Activated naive CD8-positive, alpha-beta T cell (primary cell): ENCODE measurements around the gene COLEC11.
"Not testable (repeated sequence)": the region's sequence is repeated elsewhere in the genome, so short reads cannot be mapped to it uniquely, and the experiment has no call there.

Source experiments
- H3K27ac Mint-ChIP-seq: one replicate; pipeline ENCODE4 v1.8.0; 2021; ENCODE audit warnings: mixed read lengths
- H3K27me3 Mint-ChIP-seq: one replicate; pipeline ENCODE4 v1.8.0; 2021; ENCODE audit warnings: mixed read lengths
- H3K36me3 Mint-ChIP-seq: one replicate; pipeline ENCODE4 v1.8.0; 2021; ENCODE audit warnings: mixed read lengths
- H3K4me1 Mint-ChIP-seq: one replicate; pipeline ENCODE4 v1.8.0; 2021; ENCODE audit warnings: low read depth, mixed read lengths
- H3K4me3 Mint-ChIP-seq: one replicate; pipeline ENCODE4 v1.8.0; 2021; ENCODE audit warnings: mild to moderate bottlenecking, mixed read lengths
- H3K9me3 Mint-ChIP-seq: one replicate; pipeline ENCODE4 v1.8.0; 2021; ENCODE audit warnings: low read depth, mixed read lengths

The COLEC11 gene

GRCh38 chr2:3576263-3576630, 18.7 kb upstream of the COLEC11 start:
- peaks cover 41% of the 10 kb centered on the region for H3K36me3 Mint-ChIP-seq
- H3K4me1 Mint-ChIP-seq, result peaks cover 51% of the 10 kb centered on the region
- H3K4me3 Mint-ChIP-seq, result peak overlapping the region; percentile 97
- H3K27me3 Mint-ChIP-seq, H3K9me3 Mint-ChIP-seq: not testable (repeated sequence)
- peak overlapping the region; percentile 97 for H3K27ac Mint-ChIP-seq

GRCh38 chr2:3578987-3579386, 15.9 kb upstream of the COLEC11 start:
- H3K4me1 Mint-ChIP-seq, result peaks cover 52% of the 10 kb centered on the region
- peak overlapping the region; percentile 77 for H3K27ac Mint-ChIP-seq
- H3K4me3 Mint-ChIP-seq, result peak overlapping the region; percentile 97
- H3K27me3 Mint-ChIP-seq, result no peaks in the 10 kb centered on the region
- peaks cover 41% of the 10 kb centered on the region for H3K36me3 Mint-ChIP-seq
- no peaks in the 10 kb centered on the region for H3K9me3 Mint-ChIP-seq

- Mint-ChIP-seq H3K27ac (peak overlapping the region; percentile 64), H3K4me3 (peak overlapping the region; percentile 69), H3K9me3 (no peaks in the 10 kb centered on the region), H3K36me3 (peaks cover 41% of the 10 kb centered on the region), H3K4me1 (peaks cover 46% of the 10 kb centered on the region), H3K27me3 (no peaks in the 10 kb centered on the region)
Measured at GRCh38 chr2:3580449-3580848, 14.5 kb upstream of the COLEC11 start.

GRCh38 chr2:3581367-3582262, 13.3 kb upstream of the COLEC11 start:
- Mint-ChIP-seq H3K9me3 (no peaks in the 10 kb centered on the region), H3K27ac (peak overlapping the region; percentile 46), H3K4me1 (peaks cover 38% of the 10 kb centered on the region), H3K4me3 (no peak overlapping the region), H3K36me3 (peaks cover 34% of the 10 kb centered on the region), H3K27me3 (no peaks in the 10 kb centered on the region)

GRCh38 chr2:3584076-3584475, 10.8 kb upstream of the COLEC11 start:
- Mint-ChIP-seq H3K36me3 (peaks cover 20% of the 10 kb centered on the region), H3K4me1 (peaks cover 15% of the 10 kb centered on the region), H3K27me3 (no peaks in the 10 kb centered on the region), H3K9me3 (no peaks in the 10 kb centered on the region), H3K4me3 (no peak overlapping the region), H3K27ac (peak overlapping the region; percentile 43)

- Mint-ChIP-seq H3K9me3 (no peaks in the 10 kb centered on the region), H3K27ac (no peak overlapping the region), H3K4me1 (peaks cover 9% of the 10 kb centered on the region), H3K27me3 (no peaks in the 10 kb centered on the region), H3K36me3 (peaks cover 17% of the 10 kb centered on the region), H3K4me3 (no peak overlapping the region)
Measured at GRCh38 chr2:3584608-3585260, 10.2 kb upstream of the COLEC11 start.

GRCh38 chr2:3585261-3586109, 9.4 kb upstream of the COLEC11 start:
- no peaks in the 10 kb centered on the region for H3K27me3 Mint-ChIP-seq
- peaks cover 4% of the 10 kb centered on the region for H3K4me1 Mint-ChIP-seq
- H3K27ac Mint-ChIP-seq, result no peak overlapping the region
- H3K9me3 Mint-ChIP-seq, result no peaks in the 10 kb centered on the region
- no peak overlapping the region for H3K4me3 Mint-ChIP-seq
- H3K36me3 Mint-ChIP-seq, result peaks cover 14% of the 10 kb centered on the region

GRCh38 chr2:3586220-3586619, 8.7 kb upstream of the COLEC11 start:
- H3K27me3 Mint-ChIP-seq, result no peaks in the 10 kb centered on the region
- H3K4me3 Mint-ChIP-seq, result no peak overlapping the region
- H3K36me3 Mint-ChIP-seq, result peaks cover 9% of the 10 kb centered on the region
- no peak overlapping the region for H3K27ac Mint-ChIP-seq
- peaks cover 3% of the 10 kb centered on the region for H3K4me1 Mint-ChIP-seq
- H3K9me3 Mint-ChIP-seq, result no peaks in the 10 kb centered on the region

GRCh38 chr2:3587021-3587420, 7.9 kb upstream of the COLEC11 start:
- H3K9me3 Mint-ChIP-seq, result no peaks in the 10 kb centered on the region
- H3K4me1 Mint-ChIP-seq, result no peaks in the 10 kb centered on the region
- H3K27ac Mint-ChIP-seq, result no peak overlapping the region
- peaks cover 9% of the 10 kb centered on the region for H3K36me3 Mint-ChIP-seq
- H3K27me3 Mint-ChIP-seq, result no peaks in the 10 kb centered on the region
- H3K4me3 Mint-ChIP-seq, result no peak overlapping the region

GRCh38 chr2:3587432-3587831, 7.5 kb upstream of the COLEC11 start:
- H3K4me1 Mint-ChIP-seq, result no peaks in the 10 kb centered on the region
- H3K4me3 Mint-ChIP-seq, result no peak overlapping the region
- no peak overlapping the region for H3K27ac Mint-ChIP-seq
- H3K36me3 Mint-ChIP-seq, result peaks cover 9% of the 10 kb centered on the region
- no peaks in the 10 kb centered on the region for H3K9me3 Mint-ChIP-seq
- H3K27me3 Mint-ChIP-seq, result no peaks in the 10 kb centered on the region

- H3K36me3 Mint-ChIP-seq, result peaks cover 12% of the 10 kb centered on the region
- no peaks in the 10 kb centered on the region for H3K27me3 Mint-ChIP-seq
- no peak overlapping the region for H3K27ac Mint-ChIP-seq
- H3K9me3 Mint-ChIP-seq, result no peaks in the 10 kb centered on the region
- H3K4me3 Mint-ChIP-seq, result no peak overlapping the region
- H3K4me1 Mint-ChIP-seq, result no peaks in the 10 kb centered on the region
Measured at GRCh38 chr2:3588084-3588483, 6.8 kb upstream of the COLEC11 start.

GRCh38 chr2:3589086-3589485, 5.8 kb upstream of the COLEC11 start:
- H3K9me3 Mint-ChIP-seq, result no peaks in the 10 kb centered on the region
- H3K36me3 Mint-ChIP-seq, result peaks cover 16% of the 10 kb centered on the region
- H3K4me3 Mint-ChIP-seq, result no peak overlapping the region
- H3K27me3 Mint-ChIP-seq, result no peaks in the 10 kb centered on the region
- no peaks in the 10 kb centered on the region for H3K4me1 Mint-ChIP-seq
- no peak overlapping the region for H3K27ac Mint-ChIP-seq

- Mint-ChIP-seq H3K9me3 (no peaks in the 10 kb centered on the region), H3K36me3 (peaks cover 7% of the 10 kb centered on the region), H3K4me3 (no peak overlapping the region), H3K27ac (no peak overlapping the region), H3K27me3 (no peaks in the 10 kb centered on the region), H3K4me1 (peaks cover 5% of the 10 kb centered on the region)
Measured at GRCh38 chr2:3595404-3595803, 492 bp downstream of the COLEC11 start.

- Mint-ChIP-seq H3K27me3 (no peaks in the 10 kb centered on the region), H3K9me3 (no peaks in the 10 kb centered on the region), H3K27ac (no peak overlapping the region), H3K4me1 (peaks cover 5% of the 10 kb centered on the region), H3K36me3 (peaks cover 7% of the 10 kb centered on the region), H3K4me3 (no peak overlapping the region)
Measured at GRCh38 chr2:3595985-3596384, 1.1 kb downstream of the COLEC11 start.

- Mint-ChIP-seq H3K9me3 (no peaks in the 10 kb centered on the region), H3K27ac (no peak overlapping the region), H3K4me3 (no peak overlapping the region), H3K4me1 (peaks cover 5% of the 10 kb centered on the region), H3K36me3 (peaks cover 7% of the 10 kb centered on the region), H3K27me3 (no peaks in the 10 kb centered on the region)
Measured at GRCh38 chr2:3596901-3597417, 2.0 kb downstream of the COLEC11 start.
